Stomach smooth muscle (tissue), 2 donors: Measurements from ENCODE around the gene GFI1.

Source experiments
- H3K27ac ChIP-seq: one replicate; pipeline ENCODE4 v1.7.0; 2013; ENCODE audit warnings: mild to moderate bottlenecking, low read length, inconsistent platforms
- H3K27me3 ChIP-seq, 2 donors: one replicate each; pipeline ENCODE4 v1.7.0; 2013; ENCODE audit warnings: low read length in 2 of 2; ENCODE audit not compliant: insufficient read depth in 2 of 2, control insufficient read depth in 1 of 2
- H3K36me3 ChIP-seq, 2 donors: one replicate each; pipeline ENCODE4 v1.7.0; 2013; ENCODE audit warnings: low read length in 2 of 2; ENCODE audit not compliant: control insufficient read depth in 2 of 2, insufficient read depth in 2 of 2
- H3K4me1 ChIP-seq: one replicate; pipeline ENCODE4 v1.7.0; 2013; ENCODE audit warnings: low read length; ENCODE audit not compliant: control insufficient read depth, insufficient read depth
- H3K4me3 ChIP-seq, 2 donors: one replicate each; pipeline ENCODE4 v1.7.0; 2013; ENCODE audit warnings: low read length in 2 of 2
- H3K9ac ChIP-seq, 2 donors: one replicate each; pipeline ENCODE4 v1.7.0; 2013; ENCODE audit warnings: low read length in 2 of 2, mild to moderate bottlenecking in 1 of 2
- H3K9me3 ChIP-seq, 2 donors: one replicate each; pipeline ENCODE4 v1.7.0; 2013; ENCODE audit warnings: low read length in 2 of 2; ENCODE audit not compliant: control insufficient read depth in 2 of 2
- donor health status: healthy.
- donor health status: Pancreatic carcinoma.

The GFI1 gene

DNA sequence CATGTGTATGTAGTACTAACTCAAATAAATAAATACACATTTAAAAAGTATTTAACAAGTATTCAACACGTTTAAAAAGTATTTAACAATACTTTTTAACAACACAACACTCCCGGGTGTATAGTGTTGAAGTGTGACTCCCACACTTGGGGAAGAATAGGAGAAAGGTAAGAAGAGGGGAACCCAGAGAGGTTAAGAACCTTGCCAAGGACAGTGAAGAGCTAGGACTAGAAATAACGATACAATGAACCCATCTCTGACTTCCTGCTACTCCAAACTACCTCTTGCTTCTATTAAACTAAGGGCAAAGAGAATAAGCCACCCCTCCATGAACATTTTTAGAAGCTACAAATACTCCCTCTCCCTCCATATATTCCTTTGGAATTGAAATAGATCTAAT lies 1.7 kb upstream of the GFI1 start:
- Histone ChIP-seq H3K4me1 (peaks cover 32% of the 10 kb centered on the region), H3K27me3 (peaks cover 29 to 40% of the 10 kb centered on the region in 2 donors), H3K27ac (no peak overlapping the region), H3K36me3 (no peaks in the 10 kb centered on the region), H3K4me3 (no peak overlapping the region), H3K9ac (no peak overlapping the region), H3K9me3 (no peaks in the 10 kb centered on the region)

DNA sequence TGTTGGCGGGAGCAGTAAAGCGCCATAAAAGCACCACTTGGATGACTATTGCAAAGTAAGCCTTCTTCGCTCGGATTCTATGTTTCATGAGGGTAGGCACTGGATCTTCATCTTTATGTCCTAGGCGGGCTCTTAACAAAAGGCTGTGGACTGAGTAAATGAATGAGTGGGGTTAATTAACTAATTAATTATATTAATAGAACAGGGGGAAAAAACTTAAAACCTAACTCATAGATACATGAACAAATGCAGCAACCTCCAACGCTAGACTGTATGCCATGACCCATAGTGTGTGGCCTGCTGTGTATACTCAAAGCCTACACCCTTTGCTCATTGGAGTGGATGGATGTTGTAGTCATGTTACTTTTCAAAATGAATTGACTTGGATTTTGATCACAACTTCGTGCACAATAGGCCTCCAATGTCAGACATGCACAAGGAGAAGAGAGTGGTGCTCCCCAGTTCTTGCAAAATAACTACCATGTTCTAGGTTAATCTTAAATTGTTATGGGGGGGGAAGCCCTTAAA lies 417 bp upstream of the GFI1 start:
- Histone ChIP-seq H3K4me1 (peaks cover 45% of the 10 kb centered on the region), H3K9ac (no peak overlapping the region), H3K9me3 (no peaks in the 10 kb centered on the region), H3K27ac (no peak overlapping the region), H3K36me3 (no peaks in the 10 kb centered on the region), H3K27me3 (peaks cover 41 to 53% of the 10 kb centered on the region in 2 donors), H3K4me3 (peak overlapping the region in 1 of 2 donors; percentile 57)

DNA sequence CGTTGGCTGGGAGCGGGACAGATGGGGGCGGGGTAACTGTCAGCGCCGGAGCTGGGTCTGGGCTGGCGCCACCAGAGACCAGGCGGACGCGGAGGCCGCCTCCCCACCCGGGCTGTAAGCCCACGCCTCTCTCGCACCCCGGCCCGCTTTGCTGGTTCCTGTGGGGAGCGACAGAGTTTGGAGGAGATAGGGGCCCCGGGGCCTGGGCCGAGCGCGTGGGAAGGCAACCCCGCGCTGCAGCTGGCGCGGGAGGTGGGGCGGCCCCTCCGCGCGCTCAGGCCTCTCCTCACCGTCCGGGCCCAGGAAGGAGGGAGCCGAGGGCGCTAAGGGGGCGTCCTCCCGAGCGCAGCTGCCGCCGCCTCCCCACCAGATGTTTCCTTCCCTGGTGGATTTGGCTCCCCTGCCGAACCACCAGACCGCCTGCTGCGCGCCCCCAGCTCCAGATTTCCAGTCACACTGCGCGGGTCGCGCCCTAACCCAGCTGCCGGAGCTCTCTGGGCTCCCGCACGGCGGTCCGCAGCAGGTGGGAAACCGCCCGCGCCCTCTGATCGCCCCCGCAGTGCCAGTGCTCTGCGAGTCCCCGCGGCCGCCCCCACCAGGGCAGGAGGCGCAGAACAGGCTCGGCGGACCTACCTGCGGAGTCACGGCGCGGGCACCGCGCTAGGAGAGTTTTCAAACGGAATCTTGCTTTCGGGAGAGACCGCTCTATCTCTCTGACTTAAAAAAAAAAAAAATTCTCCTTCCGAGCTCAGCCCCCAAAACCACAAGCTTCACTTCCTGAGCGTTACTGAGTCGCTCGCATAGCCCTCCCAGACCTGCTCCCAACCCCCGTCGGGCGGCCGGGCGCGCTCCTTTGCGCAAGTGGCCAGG lies 1.1 kb downstream of the GFI1 start:
- Histone ChIP-seq H3K9ac (no peak overlapping the region), H3K27ac (no peak overlapping the region), H3K27me3 (peaks cover 55 to 68% of the 10 kb centered on the region in 2 donors), H3K9me3 (no peaks in the 10 kb centered on the region), H3K36me3 (no peaks in the 10 kb centered on the region), H3K4me3 (peak overlapping the region; percentile 60 to 69), H3K4me1 (peaks cover 55% of the 10 kb centered on the region)

DNA sequence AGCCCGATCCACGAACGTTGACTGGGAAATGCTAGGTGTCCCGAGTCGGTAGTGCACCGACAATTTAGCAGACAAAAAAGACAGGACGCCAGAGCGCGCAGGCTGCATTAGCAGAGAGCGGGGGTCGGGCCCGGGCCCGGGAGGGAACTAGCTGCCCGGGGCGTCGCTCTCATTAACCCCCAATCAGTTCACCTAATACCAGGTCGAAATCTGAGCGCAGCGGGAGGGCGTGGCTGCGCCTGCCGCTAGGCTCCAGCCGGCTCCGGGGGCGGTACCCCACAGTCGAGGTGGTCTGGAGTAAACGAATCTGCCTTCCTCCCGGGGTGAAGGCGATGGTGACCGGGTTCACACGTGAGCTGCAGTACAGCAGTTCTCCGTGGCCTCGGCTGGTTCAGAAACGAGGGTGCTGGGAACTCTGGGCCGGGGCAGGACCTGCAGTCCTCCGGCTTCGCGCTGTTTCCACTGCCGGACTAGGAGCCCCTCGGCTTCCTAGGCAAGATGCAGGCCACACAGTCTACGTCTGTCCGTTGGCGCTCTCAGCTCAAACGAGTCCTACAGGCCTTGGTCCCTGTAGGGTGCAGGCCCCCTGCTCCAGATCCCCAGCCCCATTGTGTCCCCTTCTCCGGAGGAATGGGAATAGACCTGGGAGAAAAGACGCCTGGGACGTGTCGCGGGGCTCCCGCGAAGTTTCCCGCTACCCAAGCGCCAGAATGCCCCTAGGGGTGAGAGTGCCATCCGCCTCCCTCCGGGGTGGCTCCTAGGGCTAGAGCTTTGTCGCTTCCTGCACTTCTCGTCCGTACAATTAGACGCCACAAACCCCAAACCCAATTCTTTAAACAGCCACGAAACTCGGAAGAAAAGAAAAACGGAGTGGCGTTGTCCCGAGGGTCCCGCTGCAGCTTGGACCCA lies 2.0 kb downstream of the GFI1 start:
- peaks cover 55% of the 10 kb centered on the region for H3K4me1 ChIP-seq
- H3K4me3 ChIP-seq = peak overlapping the region; percentile 54 to 69
- no peak overlapping the region for H3K27ac ChIP-seq
- H3K36me3 ChIP-seq = no peaks in the 10 kb centered on the region
- no peak overlapping the region for H3K9ac ChIP-seq
- no peaks in the 10 kb centered on the region for H3K9me3 ChIP-seq
- peaks cover 60 to 77% of the 10 kb centered on the region in 2 donors for H3K27me3 ChIP-seq

DNA sequence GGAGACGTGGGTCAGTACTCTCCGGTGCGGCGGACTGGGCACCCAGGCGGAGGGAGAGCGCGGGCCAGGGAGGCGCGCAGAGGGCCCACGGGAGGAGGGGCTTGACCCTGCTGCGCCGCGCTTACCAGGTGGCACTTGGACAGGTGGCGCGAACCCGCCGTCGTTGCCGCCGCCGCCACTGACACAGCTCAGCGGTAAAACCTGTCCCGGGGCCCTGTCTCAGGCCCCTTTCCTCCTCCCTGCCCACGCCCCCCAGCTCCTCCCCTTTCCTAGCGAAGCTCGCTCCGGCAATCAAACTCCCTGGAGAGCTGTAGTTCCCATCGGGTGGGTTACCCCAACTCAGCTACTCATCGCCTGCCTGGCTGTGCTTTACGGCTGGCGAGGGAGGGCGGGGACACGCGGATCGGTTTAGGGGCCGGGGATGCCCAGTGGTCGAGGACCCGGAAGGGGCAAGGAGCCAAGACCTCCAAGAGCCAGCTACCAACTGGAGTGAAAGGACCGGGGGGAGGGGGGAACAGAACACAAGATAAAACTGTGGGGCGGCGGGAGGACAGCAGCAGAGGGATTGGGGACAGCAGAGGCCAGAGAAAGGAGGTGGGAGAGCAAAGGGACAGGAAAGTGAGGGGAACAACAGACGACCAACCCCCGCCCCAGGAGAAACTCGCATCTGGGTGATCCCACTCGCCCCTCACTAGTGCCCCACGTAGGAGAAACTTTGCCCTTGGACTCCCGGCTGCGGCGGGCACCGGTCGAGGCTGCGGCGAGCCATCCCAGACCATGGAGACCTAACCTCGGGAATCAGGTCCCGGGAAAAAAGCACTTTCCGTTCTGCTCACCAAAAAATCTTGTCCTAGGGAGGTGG lies 2.9 kb downstream of the GFI1 start:
- H3K27ac ChIP-seq = no peak overlapping the region
- no peaks in the 10 kb centered on the region for H3K9me3 ChIP-seq
- no peaks in the 10 kb centered on the region for H3K36me3 ChIP-seq
- H3K9ac ChIP-seq = no peak overlapping the region
- H3K4me3 ChIP-seq = peak overlapping the region; percentile 60 to 70
- H3K4me1 ChIP-seq = peaks cover 55% of the 10 kb centered on the region
- H3K27me3 ChIP-seq = peaks cover 63 to 82% of the 10 kb centered on the region in 2 donors

DNA sequence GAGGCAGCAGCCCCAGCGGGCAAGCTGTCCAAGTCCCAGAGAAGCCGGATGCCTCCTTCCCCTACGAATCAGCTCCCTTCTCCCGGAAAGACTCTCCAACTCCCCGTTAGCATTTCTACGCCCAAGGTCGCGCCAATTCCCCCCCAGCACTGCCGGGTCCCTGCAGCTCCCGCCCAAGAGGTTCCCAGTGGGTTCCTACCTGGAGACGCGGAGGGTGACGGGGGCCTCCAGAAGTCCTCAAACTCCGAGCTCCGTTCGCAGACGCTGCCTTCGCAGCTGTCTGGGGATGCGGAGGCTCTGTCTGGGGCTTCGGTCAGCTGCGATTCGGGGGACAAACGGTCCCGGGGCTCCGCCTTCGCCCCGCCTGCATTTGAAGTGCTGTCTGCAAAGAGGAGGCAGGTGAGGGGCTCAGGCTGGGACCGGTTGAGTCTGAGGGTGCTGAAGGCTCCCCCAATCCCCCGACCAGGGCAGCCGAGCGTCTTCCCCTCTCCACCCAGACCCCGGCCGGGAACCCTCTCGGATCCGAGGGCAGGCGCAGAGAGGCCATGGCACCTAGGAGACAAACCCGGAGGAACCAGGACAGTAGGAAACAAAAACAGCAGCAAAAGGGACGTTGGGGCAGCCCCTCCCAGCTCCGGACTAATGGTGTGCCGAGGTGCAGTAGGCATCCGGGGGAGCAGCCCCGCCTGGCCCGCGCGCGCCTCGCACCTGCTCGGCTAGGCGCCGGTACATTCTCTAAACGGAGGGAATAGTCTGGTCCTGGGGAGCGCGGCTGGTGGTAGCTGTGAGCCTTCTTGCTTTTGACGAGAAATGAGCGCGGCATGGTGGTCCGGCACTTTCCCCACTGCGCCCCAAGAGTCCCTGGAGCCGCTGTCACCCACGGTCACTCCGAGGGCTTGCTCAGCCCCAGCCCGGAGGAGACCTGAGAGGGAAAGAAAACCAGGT lies 3.8 kb downstream of the GFI1 start:
- peak overlapping the region; percentile 60 to 70 for H3K4me3 ChIP-seq
- no peaks in the 10 kb centered on the region for H3K9me3 ChIP-seq
- no peaks in the 10 kb centered on the region for H3K36me3 ChIP-seq
- H3K4me1 ChIP-seq = peaks cover 55% of the 10 kb centered on the region
- H3K27ac ChIP-seq = no peak overlapping the region
- H3K27me3 ChIP-seq = peaks cover 64 to 82% of the 10 kb centered on the region in 2 donors
- H3K9ac ChIP-seq = no peak overlapping the region

DNA sequence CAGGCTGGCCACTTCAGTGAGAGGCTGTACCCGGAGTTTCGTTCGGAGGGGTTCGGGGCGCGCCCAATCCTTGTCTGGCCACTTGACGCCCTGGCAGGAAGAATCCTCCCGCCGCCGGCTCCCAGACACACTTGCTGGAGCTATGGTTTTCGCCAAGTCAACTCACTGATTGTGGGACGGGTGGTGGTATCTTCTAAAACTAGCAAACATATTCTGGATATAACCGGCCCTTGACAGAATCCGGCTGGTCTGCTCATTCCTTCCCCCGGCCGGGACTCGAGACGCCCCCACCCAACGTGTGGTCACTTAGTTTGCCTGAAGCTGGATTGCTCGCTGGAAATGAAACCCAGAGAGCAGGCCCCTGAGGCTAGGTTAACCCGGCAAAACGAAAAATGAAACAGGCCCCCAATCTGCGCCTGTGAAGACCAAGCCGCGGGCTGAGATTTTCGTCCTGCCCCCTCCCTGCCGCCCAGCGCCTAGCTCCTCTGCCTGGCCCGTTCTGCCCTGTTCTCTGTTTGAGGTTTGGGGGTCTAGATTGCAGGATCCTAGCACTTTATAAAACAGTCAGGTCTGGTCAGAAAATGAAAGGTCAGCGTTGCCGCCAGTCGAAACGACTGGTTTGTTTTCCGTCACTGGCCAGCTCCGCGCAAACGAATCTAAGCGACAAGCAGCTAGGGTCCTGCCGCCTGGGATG lies 4.6 kb downstream of the GFI1 start:
- H3K27ac ChIP-seq = no peak overlapping the region
- H3K9me3 ChIP-seq = no peaks in the 10 kb centered on the region
- H3K27me3 ChIP-seq = peaks cover 60 to 77% of the 10 kb centered on the region in 2 donors
- H3K36me3 ChIP-seq = no peaks in the 10 kb centered on the region
- peaks cover 55% of the 10 kb centered on the region for H3K4me1 ChIP-seq
- peak overlapping the region; percentile 60 to 70 for H3K4me3 ChIP-seq
- no peak overlapping the region for H3K9ac ChIP-seq

DNA sequence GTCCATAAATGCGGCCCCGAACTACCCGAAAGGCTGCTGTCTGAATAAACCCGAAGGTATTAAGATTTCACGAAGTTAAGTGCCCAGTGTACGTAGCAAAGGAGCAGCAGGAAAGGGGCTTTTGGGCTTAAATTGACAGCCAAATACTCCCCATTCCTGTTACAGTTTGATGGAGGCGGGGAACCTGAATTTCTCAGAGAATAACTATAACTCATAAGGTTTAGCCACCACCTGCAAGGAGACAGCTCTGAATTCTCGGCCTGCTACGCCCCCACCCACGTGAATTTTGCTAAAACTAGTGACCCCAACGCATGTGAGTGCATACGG lies 5.2 kb downstream of the GFI1 start:
- peak overlapping the region in 1 of 2 donors; percentile 70 for H3K4me3 ChIP-seq
- no peaks in the 10 kb centered on the region for H3K36me3 ChIP-seq
- H3K9ac ChIP-seq = no peak overlapping the region
- H3K27ac ChIP-seq = no peak overlapping the region
- no peaks in the 10 kb centered on the region for H3K9me3 ChIP-seq
- peaks cover 60 to 72% of the 10 kb centered on the region in 2 donors for H3K27me3 ChIP-seq
- peaks cover 51% of the 10 kb centered on the region for H3K4me1 ChIP-seq
